ENCODE data around the gene ACIN1.

The ACIN1 gene

GRCh38 chr14:23094666-23095195 lies at the start of gene ACIN1:
Gene ACIN1, minus strand, starts transcription at chr14:23095136. Its CDS starts 24 bp downstream, at chr14:23095112.
- peak; percentile 97 for DNase-seq (ENCODE audit: low read depth)

- no peak for DNase-seq (ENCODE audit: low read depth)
These were observed 49.0 kb upstream of the ACIN1 start for GRCh38 chr14:23143911-23144310.

- DNase-seq (ENCODE audit: low read depth), result no peak
These were observed 47.9 kb upstream of the ACIN1 start for GRCh38 chr14:23142826-23143225.

GRCh38 chr14:23141706-23142444 lies 46.9 kb upstream of the ACIN1 start:
- no peak for DNase-seq (ENCODE audit: low read depth)

GRCh38 chr14:23140371-23140770 lies 45.4 kb upstream of the ACIN1 start:
- no peak for DNase-seq (ENCODE audit: low read depth)

GRCh38 chr14:23139874-23140273 lies 44.9 kb upstream of the ACIN1 start:
- DNase-seq (ENCODE audit: low read depth), result no peak

- no peak for DNase-seq (ENCODE audit: low read depth)
These were observed 43.0 kb upstream of the ACIN1 start for GRCh38 chr14:23137813-23138535.

- no peak for DNase-seq (ENCODE audit: low read depth)
These were observed 42.4 kb upstream of the ACIN1 start for GRCh38 chr14:23137192-23137812.

- no peak for DNase-seq (ENCODE audit: low read depth)
These were observed 41.7 kb upstream of the ACIN1 start for GRCh38 chr14:23136566-23137133.

GRCh38 chr14:23132970-23133369 lies 38.0 kb upstream of the ACIN1 start:
- DNase-seq (ENCODE audit: low read depth), result no peak

GRCh38 chr14:23131482-23131881 lies 36.5 kb upstream of the ACIN1 start:
- DNase-seq (ENCODE audit: low read depth), result no peak

GRCh38 chr14:23130871-23131270 lies 35.9 kb upstream of the ACIN1 start:
- DNase-seq (ENCODE audit: low read depth), result no peak

GRCh38 chr14:23129759-23130316 lies 34.9 kb upstream of the ACIN1 start:
- no peak for DNase-seq (ENCODE audit: low read depth)

- DNase-seq (ENCODE audit: low read depth), result no peak
These were observed 34.2 kb upstream of the ACIN1 start for GRCh38 chr14:23128969-23129758.

- no peak for DNase-seq (ENCODE audit: low read depth)
These were observed 32.9 kb upstream of the ACIN1 start for GRCh38 chr14:23127861-23128260.

- DNase-seq (ENCODE audit: low read depth), result no peak
These were observed 31.8 kb upstream of the ACIN1 start for GRCh38 chr14:23126548-23127278.

- no peak for DNase-seq (ENCODE audit: low read depth)
These were observed 31.1 kb upstream of the ACIN1 start for GRCh38 chr14:23125933-23126524.

GRCh38 chr14:23125011-23125410 lies 30.1 kb upstream of the ACIN1 start:
- no peak for DNase-seq (ENCODE audit: low read depth)

- DNase-seq (ENCODE audit: low read depth), result no peak
These were observed 29.5 kb upstream of the ACIN1 start for GRCh38 chr14:23124337-23124954.

- DNase-seq (ENCODE audit: low read depth), result no peak
These were observed 28.5 kb upstream of the ACIN1 start for GRCh38 chr14:23123419-23123818.
